Measurements from ENCODE around the gene ADGRV1.
"Not testable (repeated sequence)": the region's sequence is repeated elsewhere in the genome, so short reads cannot be mapped to it uniquely, and the experiment has no call there.

The ADGRV1 gene

DNA sequence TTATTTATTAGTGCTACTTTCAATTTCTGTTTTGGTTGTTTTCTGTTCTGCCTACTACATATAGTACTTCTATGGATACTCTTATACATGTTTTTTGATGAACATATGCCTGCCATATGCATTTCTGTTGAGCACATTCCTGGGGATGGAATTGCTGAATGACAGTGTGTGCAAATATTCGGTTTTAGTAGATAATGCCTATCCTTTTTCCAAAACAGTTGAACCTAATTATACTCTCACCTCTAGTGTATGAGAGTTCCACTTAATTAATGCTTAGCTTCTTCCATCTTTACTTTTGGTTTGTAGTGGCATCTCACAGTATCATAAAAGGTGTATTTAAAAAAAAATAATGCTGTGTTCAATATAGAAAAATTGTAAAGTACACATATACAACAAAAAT is 96.8 kb downstream of the ADGRV1 start:
- no peak for DNase-seq (ENCODE audit: low read depth)

DNA sequence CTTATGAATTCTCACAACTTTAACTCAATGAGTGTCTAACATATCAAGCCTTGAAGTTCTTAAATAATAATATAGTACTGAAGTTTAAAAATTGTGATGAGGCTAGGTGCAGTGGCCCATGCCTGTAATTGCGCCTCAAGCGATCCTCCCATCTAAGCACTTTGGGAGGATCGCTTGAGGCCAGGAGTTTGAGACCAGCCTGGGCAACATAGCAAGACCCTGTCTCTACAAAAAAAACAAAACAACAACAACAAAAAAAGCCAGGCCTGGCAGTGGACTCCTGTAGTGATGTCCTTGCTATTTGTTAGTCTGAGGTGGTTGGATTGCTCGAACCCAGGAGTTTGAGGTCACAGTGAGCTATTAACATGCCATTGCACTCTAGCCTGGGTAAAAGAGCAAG is 98.4 kb downstream of the ADGRV1 start:
- no peak for DNase-seq (ENCODE audit: low read depth)

DNA sequence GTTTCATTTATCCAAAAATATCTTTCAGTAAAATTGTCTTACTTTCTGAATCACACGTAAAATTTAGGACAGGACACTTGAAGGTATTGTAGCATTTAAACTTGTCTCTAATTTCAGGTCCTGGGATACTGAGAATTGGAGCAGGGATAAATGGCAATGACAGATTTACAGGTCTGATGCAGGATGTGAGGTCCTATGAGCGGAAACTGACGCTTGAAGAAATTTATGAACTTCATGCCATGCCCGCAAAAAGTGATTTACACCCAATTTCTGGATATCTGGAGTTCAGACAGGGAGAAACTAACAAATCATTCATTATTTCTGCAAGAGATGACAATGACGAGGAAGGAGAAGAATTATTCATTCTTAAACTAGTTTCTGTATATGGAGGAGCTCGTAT is 99.2 kb downstream of the ADGRV1 start:
- DNase-seq (ENCODE audit: low read depth) = no peak

DNA sequence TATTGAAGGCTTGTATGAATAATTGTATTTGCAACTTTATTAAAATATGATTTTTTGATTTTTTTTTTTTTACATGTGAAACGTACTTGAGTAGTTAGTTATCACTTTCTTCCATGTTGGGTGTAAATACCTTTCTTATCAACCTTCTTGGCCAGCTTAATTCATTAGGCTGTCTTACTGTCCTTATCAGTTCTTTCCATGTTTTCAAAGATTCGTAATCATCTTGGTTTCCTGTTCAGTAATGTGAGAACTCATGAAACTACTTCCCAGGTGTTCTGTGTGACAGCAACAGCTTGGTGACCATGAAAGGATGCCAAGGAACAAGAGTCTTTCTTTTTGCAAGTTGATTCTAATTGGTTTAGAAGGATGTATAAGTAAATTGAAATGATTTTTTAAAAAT is 100.0 kb downstream of the ADGRV1 start:
- no peak for DNase-seq (ENCODE audit: low read depth)

- DNase-seq (ENCODE audit: low read depth) = not testable (repeated sequence)
Measured at GRCh38 chr5:90668079-90668565, 109.5 kb downstream of the ADGRV1 start.

- DNase-seq (ENCODE audit: low read depth) = no peak
Measured at GRCh38 chr5:90675222-90675621, 116.6 kb downstream of the ADGRV1 start.

DNA sequence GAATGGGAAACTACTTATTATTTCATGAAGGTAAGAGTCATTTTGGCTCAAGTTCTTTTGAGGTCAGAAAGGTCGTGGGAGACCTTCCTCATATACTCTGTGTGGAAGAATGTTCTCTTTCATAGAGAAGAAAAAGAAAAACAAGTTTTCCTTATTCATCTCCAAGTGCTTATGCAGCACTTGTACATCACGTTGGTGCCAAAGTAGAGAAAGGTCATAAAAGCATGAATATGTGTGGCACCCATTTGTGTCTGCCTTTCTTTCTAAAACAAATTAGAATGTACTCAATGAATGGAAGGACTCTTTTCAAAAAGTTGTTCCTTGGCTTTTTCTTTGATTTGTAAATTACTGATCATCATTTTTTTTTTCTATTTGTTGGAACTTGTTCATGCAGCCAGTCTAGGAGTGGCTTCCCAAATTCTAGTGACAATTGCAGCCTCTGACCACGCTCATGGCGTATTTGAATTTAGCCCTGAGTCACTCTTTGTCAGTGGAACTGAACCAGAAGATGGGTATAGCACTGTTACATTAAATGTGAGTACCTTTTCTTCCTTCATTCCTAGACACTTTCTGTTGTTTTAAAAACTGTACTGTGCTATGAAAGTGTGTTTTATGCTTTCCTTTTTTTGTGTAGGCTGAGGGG is 122.4 kb downstream of the ADGRV1 start:
- no peak for DNase-seq (ENCODE audit: low read depth)

GRCh38 chr5:90682278-90682677 is 123.7 kb downstream of the ADGRV1 start:
- no peak for DNase-seq (ENCODE audit: low read depth)

DNA sequence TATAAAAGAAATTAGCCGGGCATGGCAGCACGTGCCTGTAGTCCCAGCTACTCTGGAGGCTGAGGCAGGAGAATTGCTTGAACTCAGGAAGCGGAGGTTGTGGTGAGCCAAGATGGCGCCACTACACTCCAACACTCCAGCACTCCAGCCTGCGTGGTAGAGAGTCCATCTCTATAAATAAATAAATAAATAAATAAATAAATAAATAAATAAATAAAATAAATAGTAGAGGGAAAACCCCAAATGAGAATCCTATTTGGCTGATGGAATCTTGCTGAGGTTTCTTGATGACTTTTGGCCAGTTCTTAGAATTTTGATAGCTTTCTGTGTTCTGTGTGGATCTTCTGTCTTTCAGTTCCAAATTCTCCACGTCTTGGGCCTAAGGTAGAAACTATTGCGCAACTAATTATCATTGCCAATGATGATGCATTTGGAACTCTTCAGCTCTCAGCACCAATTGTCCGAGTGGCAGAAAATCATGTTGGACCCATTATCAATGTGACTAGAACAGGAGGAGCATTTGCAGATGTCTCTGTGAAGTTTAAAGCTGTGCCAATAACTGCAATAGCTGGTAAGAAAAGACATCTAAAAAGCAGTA is 126.9 kb downstream of the ADGRV1 start:
- no peak for DNase-seq (ENCODE audit: low read depth)

GRCh38 chr5:90686363-90686762 is 127.8 kb downstream of the ADGRV1 start:
- not testable (repeated sequence) for DNase-seq (ENCODE audit: low read depth)

DNA sequence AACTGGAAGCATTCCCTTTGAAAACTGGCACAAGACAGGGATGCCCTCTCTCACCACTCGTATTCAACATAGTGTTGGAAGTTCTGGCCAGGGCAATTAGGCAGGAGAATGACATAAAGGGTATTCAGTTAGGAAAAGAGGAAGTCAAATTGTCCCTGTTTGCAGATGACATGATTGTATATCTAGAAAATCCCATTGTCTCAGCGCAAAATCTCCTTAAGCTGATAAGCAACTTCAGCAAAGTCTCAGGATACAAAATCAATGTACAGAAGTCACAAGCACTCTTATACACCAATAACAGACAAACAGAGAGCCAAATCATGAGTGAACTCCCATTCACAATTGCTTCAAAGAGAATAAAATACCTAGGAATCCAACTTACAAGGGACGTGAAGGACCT is 128.9 kb downstream of the ADGRV1 start:
- DNase-seq (ENCODE audit: low read depth) = not testable (repeated sequence)

DNA sequence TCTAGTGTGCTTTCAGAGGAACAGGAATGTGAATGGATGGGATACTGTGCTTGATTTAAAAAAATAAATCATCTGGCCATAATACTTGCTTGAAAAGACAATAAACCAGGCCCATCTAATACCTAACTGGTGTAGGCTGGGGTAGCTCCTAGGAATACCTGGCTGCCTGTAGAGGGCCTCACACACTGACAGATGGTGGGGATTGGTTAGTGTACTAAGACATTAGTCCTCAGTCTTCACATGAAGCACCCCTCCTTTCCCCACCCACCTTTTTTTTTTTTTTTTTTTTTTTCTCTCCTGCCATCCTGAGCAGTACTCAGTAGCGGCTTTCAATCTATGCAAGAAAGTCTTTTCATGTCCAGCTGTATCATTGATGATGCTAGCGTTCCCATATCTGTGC is 130.5 kb downstream of the ADGRV1 start:
- DNase-seq (ENCODE audit: low read depth) = no peak

DNA sequence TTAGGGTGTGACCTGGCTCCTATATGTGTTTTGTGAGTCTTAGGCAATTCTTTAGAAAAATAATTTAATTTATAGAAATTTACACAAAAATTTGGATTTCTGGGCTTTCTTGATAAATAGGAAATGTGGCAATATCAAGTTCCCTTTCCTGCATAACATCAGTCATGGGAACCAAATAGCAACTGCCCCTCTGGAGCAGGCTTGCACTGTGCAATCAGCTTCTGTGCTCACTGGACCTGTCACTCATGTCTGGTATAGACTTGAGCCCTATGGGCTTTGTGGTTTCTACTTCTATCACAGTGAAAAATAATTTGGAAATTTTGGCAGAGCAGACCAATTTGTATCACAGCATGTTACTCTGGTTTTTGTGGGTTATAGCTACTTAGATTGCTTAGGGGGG is 131.7 kb downstream of the ADGRV1 start:
- DNase-seq (ENCODE audit: low read depth) = no peak

GRCh38 chr5:90691533-90691932 is 132.9 kb downstream of the ADGRV1 start:
- DNase-seq (ENCODE audit: low read depth) = no peak

DNA sequence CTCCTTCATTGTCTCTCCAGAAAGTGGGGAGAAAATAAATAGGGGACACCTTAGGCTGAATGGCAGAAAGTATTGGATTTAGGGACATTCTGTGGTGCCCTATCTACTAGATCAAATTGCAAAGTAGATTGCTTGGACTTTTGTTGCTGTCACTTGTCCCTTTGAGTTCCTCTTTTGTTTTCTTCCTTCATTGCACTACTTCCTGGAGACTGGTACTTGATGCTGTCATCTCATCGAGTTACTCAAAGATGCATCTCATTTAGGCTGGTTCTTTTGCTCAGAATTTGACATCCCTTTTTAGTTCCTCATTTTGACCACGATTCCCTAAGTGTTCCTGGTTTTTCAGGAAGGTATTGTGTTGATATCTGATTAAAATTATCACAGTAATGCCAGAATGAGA is 137.6 kb downstream of the ADGRV1 start:
- DNase-seq (ENCODE audit: low read depth) = no peak

GRCh38 chr5:90700299-90700698 is 141.7 kb downstream of the ADGRV1 start:
- DNase-seq (ENCODE audit: low read depth) = no peak

- DNase-seq (ENCODE audit: low read depth) = no peak
Measured at GRCh38 chr5:90703932-90704331, 145.3 kb downstream of the ADGRV1 start.

DNA sequence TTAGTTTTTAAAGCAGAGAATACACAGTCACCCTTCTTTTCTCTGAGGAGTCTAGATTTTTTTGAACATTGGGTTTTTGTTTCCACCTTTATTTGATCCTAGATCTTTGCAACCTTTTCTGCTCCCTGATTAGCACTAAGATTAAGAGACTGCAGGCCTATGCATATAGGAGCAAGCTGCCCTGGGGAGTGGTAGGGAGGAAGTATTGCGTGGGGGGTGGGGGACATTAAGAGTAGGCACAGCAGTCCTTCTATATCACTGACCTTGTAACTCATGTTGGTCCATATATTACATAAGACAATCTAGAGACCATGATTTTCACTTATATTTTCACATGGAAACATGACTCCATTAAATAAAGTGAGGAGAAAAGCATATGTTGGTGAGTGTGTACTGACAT is 149.1 kb downstream of the ADGRV1 start:
- no peak for DNase-seq (ENCODE audit: low read depth)

- DNase-seq (ENCODE audit: low read depth) = peak; percentile 5
Measured at GRCh38 chr5:90709323-90710155, 150.9 kb downstream of the ADGRV1 start.

GRCh38 chr5:90718387-90718786 is 159.8 kb downstream of the ADGRV1 start:
- no peak for DNase-seq (ENCODE audit: low read depth)

- DNase-seq (ENCODE audit: low read depth) = no peak
Measured at GRCh38 chr5:90739567-90739966, 181.0 kb downstream of the ADGRV1 start.

GRCh38 chr5:90740244-90740799 is 181.7 kb downstream of the ADGRV1 start:
- DNase-seq (ENCODE audit: low read depth) = no peak
